PC-9 (cell line): Measurements from ENCODE around the gene PRAF2. TPM values are rescaled to one million over a fixed set of nuclear protein-coding genes. Genes with fewer than 3 reads are reported as not detected.

Source experiments
- BruUV-seq: library from RNA; stranded (reverse); fragments of 400-500 nt; replicated peaks from 2 replicates; lab custom pipeline; 2021; lab: Mats Ljungman, UMichigan
- CTCF ChIA-PET: fragments of 300-600 bp; sonication (Branson Sonifier 250); formaldehyde crosslinking; loops from one replicate; lab custom pipeline; 2022; ENCODE audit warnings: antibody characterized with exemption; lab: Charles Lee
- POLR2A ChIA-PET: fragments of 300-600 bp; sonication (Branson Sonifier 250); formaldehyde crosslinking; loops from one replicate; lab custom pipeline; 2022; ENCODE audit warnings: antibody characterized with exemption; ENCODE audit not compliant: unreplicated experiment; lab: Charles Lee
- DNase-seq, 2 experiments: peaks; one replicate each; pipeline versions ENCODE4 v3.0.0 to v3.0.0-alpha.2; 2015 to 2022; ENCODE audit warnings: mixed read lengths in 1 of 2
- H2AFZ ChIP-seq: fragments of 200-600 bp; sonication (generic); 2 replicates; pipeline ENCODE4 v1.8.1; 2017; ENCODE audit warnings: antibody characterized with exemption
- H3F3A ChIP-seq: fragments of 200-600 bp; sonication (generic); 2 replicates; pipeline ENCODE4 v1.8.1; 2017; ENCODE audit warnings: antibody characterized with exemption, mild to moderate bottlenecking, low read depth; ENCODE audit not compliant: insufficient read depth
- H3K27ac ChIP-seq: fragments of 200-600 bp; sonication (generic); 2 replicates; pipeline ENCODE4 v1.6.1; 2016; ENCODE audit warnings: mixed run types
- H3K27me3 ChIP-seq: fragments of 200-600 bp; sonication (generic); 2 replicates; pipeline ENCODE4 v1.6.1; 2016; ENCODE audit warnings: low read depth, mixed run types; ENCODE audit not compliant: insufficient read depth
- H3K36me3 ChIP-seq: fragments of 200-600 bp; sonication (generic); 2 replicates; pipeline ENCODE4 v1.6.1; 2016; ENCODE audit warnings: low read depth, mixed run types
- H3K4me1 ChIP-seq: fragments of 200-600 bp; sonication (generic); replicated peaks from 2 replicates; pipeline ENCODE4 v1.6.1; 2016; ENCODE audit warnings: mixed run types; ENCODE audit not compliant: insufficient read depth
- H3K4me2 ChIP-seq: fragments of 200-600 bp; sonication (generic); 2 replicates; pipeline ENCODE4 v1.6.1; 2017; ENCODE audit warnings: mixed run types
- H3K4me3 ChIP-seq: fragments of 200-600 bp; sonication (generic); 2 replicates; pipeline ENCODE4 v1.6.1; 2016; ENCODE audit warnings: mixed run types
- H3K79me2 ChIP-seq: fragments of 200-600 bp; sonication (generic); 2 replicates; pipeline ENCODE4 v1.6.1; 2017; ENCODE audit warnings: low read depth, mixed run types
- H3K9me2 ChIP-seq: fragments of 200-600 bp; sonication (generic); 2 replicates; pipeline ENCODE4 v1.8.1; 2017; ENCODE audit warnings: mild to moderate bottlenecking; ENCODE audit not compliant: insufficient read depth
- H3K9me3 ChIP-seq: fragments of 200-600 bp; sonication (generic); 2 replicates; pipeline ENCODE4 v1.8.1; 2016; ENCODE audit warnings: low read depth; ENCODE audit not compliant: insufficient read depth
- H4K20me1 ChIP-seq: fragments of 200-600 bp; sonication (generic); 2 replicates; pipeline ENCODE4 v1.8.1; 2017; ENCODE audit not compliant: insufficient read depth
- EZH2 ChIP-seq: fragments of 200-600 bp; sonication (generic); IDR thresholded peaks from 2 replicates; pipeline ENCODE4 v1.8.0; 2017; ENCODE audit warnings: antibody characterized with exemption, low read depth
- intact Hi-C: fragments of 100-400 bp; cut with micrococcal nuclease; formaldehyde crosslinking; loops from one replicate; pipeline ENCODE4 v1.10.0; 2022; ENCODE audit not compliant: unreplicated experiment
- total RNA-seq: library from RNA; stranded (reverse); gene quantifications from 2 replicates; pipeline ENCODE4 v1.2.3, GENCODE V29; 2021
- TF ChIP-seq, protein P1 (sequence below): fragments of 200-600 bp; sonication (generic); conservative IDR thresholded peaks from 2 replicates; pipeline ENCODE4 v1.6.1; 2017; ENCODE audit warnings: mixed run types, antibody characterized with exemption, mild to moderate bottlenecking, moderate library complexity

Gene PRAF2
- total RNA-seq, 1 experiment from 2014 or later: 12.8 TPM

DNA sequence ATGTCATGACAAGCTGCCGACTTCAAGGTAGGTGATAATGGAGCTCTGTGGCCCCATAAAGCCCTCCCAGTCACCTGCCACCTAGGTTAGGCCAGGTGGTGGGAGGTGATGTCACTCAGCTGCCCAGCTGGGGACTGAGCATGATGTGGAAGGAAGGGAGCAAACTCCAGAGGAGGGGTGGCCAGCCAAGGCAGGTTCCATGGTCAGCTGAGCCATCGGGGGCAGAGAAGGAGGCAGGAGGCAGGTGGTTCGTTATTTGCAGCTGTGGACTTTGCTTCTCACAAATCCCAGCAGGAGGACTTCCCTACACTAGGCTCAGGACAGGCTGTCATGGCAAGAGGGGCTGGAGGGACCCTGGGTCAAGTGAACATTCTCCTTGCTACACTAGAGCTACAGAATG lies 12.9 kb downstream of the PRAF2 start:
- Histone ChIP-seq H3K9me2 (no peaks in the 10 kb centered on the region), H3K4me3 (no peak overlapping the region), H3K27ac (no peak overlapping the region), H3F3A (no peaks in the 10 kb centered on the region; the same call in 1 of the 2 replicates), H2AFZ (no peak overlapping the region), H3K4me1 (no peaks in the 10 kb centered on the region), H3K4me2 (peak overlapping the region; percentile 62; the same call in 1 of the 2 replicates), H3K27me3 (no peaks in the 10 kb centered on the region), H3K36me3 (no peaks in the 10 kb centered on the region), H3K9me3 (no peaks in the 10 kb centered on the region), H4K20me1 (no peaks in the 10 kb centered on the region), H3K79me2 (peaks cover 7% of the 10 kb centered on the region; the same call in 1 of the 2 replicates)
- intact Hi-C loops: no loop called here
- CTCF ChIA-PET: no interaction called here
- no peak for DNase-seq
- TF ChIP-seq, protein P1, sequence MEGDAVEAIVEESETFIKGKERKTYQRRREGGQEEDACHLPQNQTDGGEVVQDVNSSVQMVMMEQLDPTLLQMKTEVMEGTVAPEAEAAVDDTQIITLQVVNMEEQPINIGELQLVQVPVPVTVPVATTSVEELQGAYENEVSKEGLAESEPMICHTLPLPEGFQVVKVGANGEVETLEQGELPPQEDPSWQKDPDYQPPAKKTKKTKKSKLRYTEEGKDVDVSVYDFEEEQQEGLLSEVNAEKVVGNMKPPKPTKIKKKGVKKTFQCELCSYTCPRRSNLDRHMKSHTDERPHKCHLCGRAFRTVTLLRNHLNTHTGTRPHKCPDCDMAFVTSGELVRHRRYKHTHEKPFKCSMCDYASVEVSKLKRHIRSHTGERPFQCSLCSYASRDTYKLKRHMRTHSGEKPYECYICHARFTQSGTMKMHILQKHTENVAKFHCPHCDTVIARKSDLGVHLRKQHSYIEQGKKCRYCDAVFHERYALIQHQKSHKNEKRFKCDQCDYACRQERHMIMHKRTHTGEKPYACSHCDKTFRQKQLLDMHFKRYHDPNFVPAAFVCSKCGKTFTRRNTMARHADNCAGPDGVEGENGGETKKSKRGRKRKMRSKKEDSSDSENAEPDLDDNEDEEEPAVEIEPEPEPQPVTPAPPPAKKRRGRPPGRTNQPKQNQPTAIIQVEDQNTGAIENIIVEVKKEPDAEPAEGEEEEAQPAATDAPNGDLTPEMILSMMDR: no peak
- no peak for TF ChIP-seq EZH2
- no TSS peak for BruUV-seq
- POLR2A ChIA-PET: interaction anchor here (0.6 to 0.7 kb wide), 2 partner anchors 124 to 163 kb away, joined by 3 to 9 read pairs; partner anchors contain the start of gene TIMM17B

GRCh38 chrX:49059681-49060085 lies 14.1 kb downstream of the PRAF2 start:
- Histone ChIP-seq H3K79me2 (peaks cover 7% of the 10 kb centered on the region; the same call in 1 of the 2 replicates), H4K20me1 (no peaks in the 10 kb centered on the region), H3K4me1 (no peaks in the 10 kb centered on the region), H2AFZ (no peak overlapping the region), H3K36me3 (no peaks in the 10 kb centered on the region), H3K9me2 (no peaks in the 10 kb centered on the region), H3F3A (no peaks in the 10 kb centered on the region; the same call in 1 of the 2 replicates), H3K9me3 (no peaks in the 10 kb centered on the region), H3K4me2 (peak overlapping the region; percentile 62), H3K27ac (peak overlapping the region; percentile 19; the same call in 1 of the 2 replicates), H3K4me3 (peak overlapping the region; percentile 57; the same call in 1 of the 2 replicates), H3K27me3 (no peaks in the 10 kb centered on the region)
- DNase-seq: peak; percentile 59 to 64
- ChIA-PET POLR2A (no interaction called here), CTCF (no interaction called here)
- no TSS peak for BruUV-seq
- no peak for TF ChIP-seq EZH2
- TF ChIP-seq, protein P1: no peak
- intact Hi-C loops: loop anchor here (2.0 to 5.0 kb wide), 3 partner anchors 17 to 142 kb away; partner anchors contain the start of genes OTUD5, PIM2 and TFE3

DNA sequence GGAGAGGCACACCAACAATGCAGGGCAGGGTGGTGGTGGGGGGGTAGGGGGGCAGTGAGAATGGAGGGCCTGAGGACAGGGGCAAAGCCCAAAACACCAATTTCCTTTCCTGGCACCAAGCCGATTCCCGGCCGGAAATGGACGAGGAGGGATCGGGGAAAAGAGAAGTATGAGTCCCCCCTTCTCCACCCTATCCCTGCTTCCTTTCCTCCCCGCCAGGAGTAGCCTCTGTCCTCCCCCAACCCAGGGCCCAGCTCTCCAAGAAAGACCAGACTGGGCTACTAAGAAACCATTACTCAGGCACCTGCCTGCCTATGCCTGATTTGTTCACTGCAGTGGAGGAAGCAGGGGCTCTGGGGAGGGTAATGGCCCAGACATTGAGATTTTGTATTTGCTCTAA lies 14.6 kb downstream of the PRAF2 start:
- POLR2A ChIA-PET: no interaction called here
- Histone ChIP-seq H3K79me2 (peaks cover 7% of the 10 kb centered on the region; the same call in 1 of the 2 replicates), H3K4me3 (peak overlapping the region; percentile 57; the same call in 1 of the 2 replicates), H3K4me1 (no peaks in the 10 kb centered on the region), H2AFZ (no peak overlapping the region), H4K20me1 (no peaks in the 10 kb centered on the region), H3K27ac (peak overlapping the region; percentile 47; the same call in 1 of the 2 replicates), H3K36me3 (no peaks in the 10 kb centered on the region), H3K9me2 (no peaks in the 10 kb centered on the region), H3K27me3 (no peaks in the 10 kb centered on the region), H3K4me2 (peak overlapping the region; percentile 62), H3F3A (no peaks in the 10 kb centered on the region; the same call in 1 of the 2 replicates), H3K9me3 (no peaks in the 10 kb centered on the region)
- DNase-seq: no peak
- intact Hi-C loops: loop anchor here (2.0 to 5.0 kb wide), 3 partner anchors 16 to 142 kb away; partner anchors contain the start of genes OTUD5, PIM2 and TFE3
- BruUV-seq: TSS peak; percentile 50
- no peak for TF ChIP-seq EZH2
- TF ChIP-seq, protein P1: no peak
- CTCF ChIA-PET: no interaction called here
